HEK293 (cell line): Measurements from ENCODE around the gene RNF40.

Experiments used
- CTCF ChIA-PET: fragments of 350-600 bp; formaldehyde crosslinking; extraction: SDS; loops from one replicate; lab custom pipeline; 2021; ENCODE audit warnings: antibody characterized with exemption; lab: Yijun Ruan, JAX
- POLR2A ChIA-PET: fragments of 300-600 bp; formaldehyde crosslinking; extraction: SDS; loops from one replicate; lab custom pipeline; 2020; ENCODE audit warnings: antibody characterized with exemption, inconsistent platforms; lab: Yijun Ruan, JAX
- H3K27ac ChIP-seq: fragments of 200-500 bp; sonication (Bioruptor generic); 2 replicates; pipeline ENCODE4 v1.5.1; 2014; ENCODE audit warnings: low read depth, low read length, control low read depth, inconsistent platforms; ENCODE audit errors: extremely low read depth
- H3K36me3 ChIP-seq, 2 experiments: fragments of 200-500 bp in 1 of 2; sonication (Bioruptor generic) in 1 of 2; 1 replicate in 1 of 2; 2 replicates in 1 of 2; pipeline ENCODE4 v1.5.1; 2014 to 2017; ENCODE audit warnings: inconsistent platforms in 2 of 2, low read length in 2 of 2; ENCODE audit not compliant: control insufficient read depth in 2 of 2, insufficient read depth in 1 of 2
- H3K4me1 ChIP-seq: fragments of 200-500 bp; sonication (Bioruptor generic); 2 replicates; pipeline ENCODE4 v1.5.1; 2014; ENCODE audit warnings: mild to moderate bottlenecking, low read length, inconsistent platforms; ENCODE audit not compliant: control insufficient read depth, insufficient read depth
- H3K4me3 ChIP-seq: 2 replicates; pipeline ENCODE4 v1.5.1; 2011; ENCODE audit warnings: low read depth, mild to moderate bottlenecking, control low read depth, low read length, moderate library complexity
- H3K9me3 ChIP-seq: fragments of 200-500 bp; sonication (Bioruptor generic); 2 replicates; pipeline ENCODE4 v1.5.1; 2014; ENCODE audit warnings: low read depth, low read length, inconsistent platforms; ENCODE audit not compliant: control insufficient read depth, insufficient read depth
- GFI1B ChIP-seq: fragments of 450-650 bp; formaldehyde crosslinking; IDR thresholded peaks from 2 replicates; pipeline ENCODE4 v1.5.1; 2016; ENCODE audit warnings: missing biosample characterization, missing genetic modification characterization
- GLIS1 ChIP-seq: fragments of 450-650 bp; formaldehyde crosslinking; IDR thresholded peaks from 2 replicates; pipeline ENCODE4 v1.5.1; 2016; ENCODE audit warnings: missing biosample characterization, missing genetic modification characterization
- HOXC10 ChIP-seq: sonication (generic); formaldehyde crosslinking; IDR thresholded peaks from 2 replicates; pipeline ENCODE4 v1.8.1; 2023; ENCODE audit warnings: mild to moderate bottlenecking, missing genetic modification reagents
- IKZF3 ChIP-seq: fragments of 450-650 bp; IDR thresholded peaks from 2 replicates; pipeline ENCODE4 v1.5.0; 2018; ENCODE audit warnings: missing biosample characterization, mild to moderate bottlenecking, missing genetic modification characterization, moderate library complexity
- KLF1 ChIP-seq: fragments of 450-650 bp; formaldehyde crosslinking; IDR thresholded peaks from 2 replicates; pipeline ENCODE4 v1.5.1; 2016; ENCODE audit warnings: missing biosample characterization, missing genetic modification characterization
- SP2 ChIP-seq: fragments of 450-650 bp; formaldehyde crosslinking; IDR thresholded peaks from 2 replicates; pipeline ENCODE4 v1.5.1; 2016; ENCODE audit warnings: missing biosample characterization, missing genetic modification characterization
- YY1 ChIP-seq: fragments of 450-650 bp; formaldehyde crosslinking; IDR thresholded peaks from 2 replicates; pipeline ENCODE4 v1.5.1; 2018; ENCODE audit warnings: missing biosample characterization, missing genetic modification characterization
- ZBTB48 ChIP-seq: fragments of 450-650 bp; formaldehyde crosslinking; IDR thresholded peaks from 2 replicates; pipeline ENCODE4 v1.5.1; 2016; ENCODE audit warnings: missing biosample characterization, missing genetic modification characterization
- ZFHX2 ChIP-seq: fragments of 450-650 bp; formaldehyde crosslinking; conservative IDR thresholded peaks from 2 replicates; pipeline ENCODE4 v1.5.1; 2016; ENCODE audit warnings: missing biosample characterization, missing genetic modification characterization
- ZFP37 ChIP-seq: fragments of 450-650 bp; formaldehyde crosslinking; IDR thresholded peaks from 2 replicates; pipeline ENCODE4 v1.5.1; 2016; ENCODE audit warnings: missing biosample characterization, missing genetic modification characterization
- ZFP41 ChIP-seq: fragments of 450-650 bp; formaldehyde crosslinking; IDR thresholded peaks from 2 replicates; pipeline ENCODE4 v1.5.1; 2016; ENCODE audit warnings: missing biosample characterization, missing genetic modification characterization, borderline replicate concordance
- ZNF132 ChIP-seq: fragments of 450-650 bp; formaldehyde crosslinking; IDR thresholded peaks from 2 replicates; pipeline ENCODE4 v1.5.1; 2017; ENCODE audit warnings: missing biosample characterization, missing genetic modification characterization, borderline replicate concordance
- ZNF2 ChIP-seq: fragments of 450-650 bp; formaldehyde crosslinking; IDR thresholded peaks from 2 replicates; pipeline ENCODE4 v1.5.1; 2016; ENCODE audit warnings: missing biosample characterization, missing genetic modification characterization
- ZNF391 ChIP-seq: fragments of 450-650 bp; formaldehyde crosslinking; IDR thresholded peaks from 2 replicates; pipeline ENCODE4 v1.5.1; 2016; ENCODE audit warnings: low read depth, missing biosample characterization, missing genetic modification characterization, borderline replicate concordance
- ZNF394 ChIP-seq: fragments of 450-650 bp; formaldehyde crosslinking; IDR thresholded peaks from 2 replicates; pipeline ENCODE4 v1.5.1; 2016; ENCODE audit warnings: missing biosample characterization, missing genetic modification characterization, mild to moderate bottlenecking, moderate library complexity, borderline replicate concordance
- ZNF404 ChIP-seq: fragments of 450-650 bp; formaldehyde crosslinking; IDR thresholded peaks from 2 replicates; pipeline ENCODE4 v1.5.1; 2017; ENCODE audit warnings: missing biosample characterization, missing genetic modification characterization
- ZNF560 ChIP-seq: fragments of 450-650 bp; formaldehyde crosslinking; IDR thresholded peaks from 2 replicates; pipeline ENCODE4 v1.5.1; 2017; ENCODE audit warnings: missing biosample characterization, missing genetic modification characterization, borderline replicate concordance
- ZNF571 ChIP-seq: fragments of 450-650 bp; formaldehyde crosslinking; IDR thresholded peaks from 2 replicates; pipeline ENCODE4 v1.5.0; 2017; ENCODE audit warnings: missing biosample characterization, missing genetic modification characterization
- ZNF623 ChIP-seq: fragments of 450-650 bp; formaldehyde crosslinking; IDR thresholded peaks from 2 replicates; pipeline ENCODE4 v1.5.1; 2016; ENCODE audit warnings: missing biosample characterization, missing genetic modification characterization
- ZNF629 ChIP-seq: fragments of 450-650 bp; formaldehyde crosslinking; IDR thresholded peaks from 2 replicates; pipeline ENCODE4 v1.5.1; 2017; ENCODE audit warnings: missing biosample characterization, missing genetic modification characterization
- ZNF660 ChIP-seq: fragments of 450-650 bp; IDR thresholded peaks from 2 replicates; pipeline ENCODE4 v1.5.1; 2018; ENCODE audit warnings: missing biosample characterization, mild to moderate bottlenecking, missing genetic modification characterization
- ZNF670 ChIP-seq: fragments of 450-650 bp; formaldehyde crosslinking; IDR thresholded peaks from 2 replicates; pipeline ENCODE4 v1.5.1; 2016; ENCODE audit warnings: missing biosample characterization, missing genetic modification characterization, low read depth
- ZNF707 ChIP-seq: fragments of 450-650 bp; formaldehyde crosslinking; IDR thresholded peaks from 2 replicates; pipeline ENCODE4 v1.5.1; 2016; ENCODE audit warnings: missing biosample characterization, missing genetic modification characterization
- ZNF830 ChIP-seq: fragments of 450-650 bp; IDR thresholded peaks from 2 replicates; pipeline ENCODE4 v1.5.0; 2018; ENCODE audit warnings: missing biosample characterization, missing genetic modification characterization, low read depth, mild to moderate bottlenecking, moderate library complexity
- ZSCAN16 ChIP-seq: fragments of 450-650 bp; formaldehyde crosslinking; IDR thresholded peaks from 2 replicates; pipeline ENCODE4 v1.5.1; 2016; ENCODE audit warnings: missing biosample characterization, missing genetic modification characterization
- TF ChIP-seq, protein P1 (sequence below): fragments of 450-650 bp; formaldehyde crosslinking; IDR thresholded peaks from 2 replicates; pipeline ENCODE4 v1.5.1; 2017; ENCODE audit warnings: missing biosample characterization, missing genetic modification characterization
- TF ChIP-seq, protein P2 (sequence below): fragments of 450-650 bp; formaldehyde crosslinking; IDR thresholded peaks from 2 replicates; pipeline ENCODE4 v1.5.1; 2016; ENCODE audit warnings: missing biosample characterization, missing genetic modification characterization
- TF ChIP-seq, protein P3 (sequence below): fragments of 450-650 bp; formaldehyde crosslinking; IDR thresholded peaks from 2 replicates; pipeline ENCODE4 v1.5.1; 2016; ENCODE audit warnings: missing biosample characterization, missing genetic modification characterization
- TF ChIP-seq, protein P4 (sequence below): fragments of 450-650 bp; formaldehyde crosslinking; IDR thresholded peaks from 2 replicates; pipeline ENCODE4 v1.5.1; 2016; ENCODE audit warnings: missing biosample characterization, missing genetic modification characterization

Gene RNF40

DNA sequence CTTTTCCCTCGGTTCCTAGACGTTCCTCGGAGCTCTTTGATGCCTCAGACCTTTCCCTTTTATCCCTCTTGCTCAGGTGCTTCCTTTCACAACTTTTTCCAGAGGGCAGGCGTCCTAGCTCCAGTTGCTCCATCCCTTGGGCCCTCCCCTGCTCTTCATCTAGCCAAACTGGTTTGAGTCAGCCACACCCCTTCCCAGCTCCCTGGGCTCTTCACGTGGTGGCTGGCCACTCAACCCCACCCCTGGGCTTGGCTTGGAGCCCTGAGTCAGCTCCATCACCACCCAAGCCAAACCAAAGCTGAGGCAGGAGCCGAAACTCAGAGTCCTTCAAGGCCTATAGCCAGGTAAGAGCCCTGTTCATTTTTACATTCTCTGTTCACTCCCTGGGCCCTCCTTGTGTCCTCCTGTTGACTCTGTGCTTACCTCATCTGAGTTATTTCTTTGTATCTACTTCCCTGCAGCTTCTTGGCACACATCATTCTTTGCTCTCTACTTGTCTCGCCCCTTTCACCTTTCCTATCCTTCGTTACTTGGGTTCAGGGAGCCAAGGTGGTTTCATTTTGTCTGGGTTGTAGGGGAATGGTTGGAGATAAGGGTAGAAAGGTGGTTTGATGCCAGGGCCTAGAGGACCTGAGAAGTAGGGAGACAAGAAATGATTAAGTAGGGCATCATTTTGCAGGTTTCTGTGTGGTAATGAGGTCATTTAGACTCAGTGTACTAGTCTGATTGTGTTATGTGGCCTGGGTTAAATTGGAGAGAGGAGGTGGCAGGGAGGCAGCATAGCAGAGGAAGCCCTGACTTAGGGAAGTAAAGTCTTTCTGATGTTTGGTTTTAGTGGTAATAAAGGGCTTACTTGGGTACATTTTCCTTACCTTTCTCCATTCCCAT is 21.5 kb upstream of the RNF40 start:
- Histone ChIP-seq H3K4me3 (no peak overlapping the region), H3K27ac (no peak overlapping the region), H3K36me3 (peaks cover 37 to 93% of the 10 kb centered on the region in 2 experiments), H3K9me3 (no peaks in the 10 kb centered on the region), H3K4me1 (no peaks in the 10 kb centered on the region)
- ChIA-PET CTCF (interaction anchor here (0.5 to 0.7 kb wide), 6 partner anchors 20 to 197 kb away, joined by 3 to 4 read pairs (median 3); no protein-coding TSS in a partner anchor), POLR2A (interaction anchor here (1.0 to 1.5 kb wide), 9 partner anchors 8 to 82 kb away, joined by 3 to 6 read pairs (median 4); partner anchors contain the start of genes PHKG2 and SRCAP)
- 0 out of 2 replicates have a peak, but pooled peaks have one; percentile 41 for TF ChIP-seq SP2 (tag by site-specific recombination)
- TF ChIP-seq GLIS1: peak; percentile 41; the same call in 1 of the 2 replicates
- peak; percentile 58; the same call in 1 of the 2 replicates for TF ChIP-seq IKZF3 (tag by site-specific recombination)
- TF ChIP-seq ZNF394 (tag by site-specific recombination): peak; percentile 70
- TF ChIP-seq, protein P1, sequence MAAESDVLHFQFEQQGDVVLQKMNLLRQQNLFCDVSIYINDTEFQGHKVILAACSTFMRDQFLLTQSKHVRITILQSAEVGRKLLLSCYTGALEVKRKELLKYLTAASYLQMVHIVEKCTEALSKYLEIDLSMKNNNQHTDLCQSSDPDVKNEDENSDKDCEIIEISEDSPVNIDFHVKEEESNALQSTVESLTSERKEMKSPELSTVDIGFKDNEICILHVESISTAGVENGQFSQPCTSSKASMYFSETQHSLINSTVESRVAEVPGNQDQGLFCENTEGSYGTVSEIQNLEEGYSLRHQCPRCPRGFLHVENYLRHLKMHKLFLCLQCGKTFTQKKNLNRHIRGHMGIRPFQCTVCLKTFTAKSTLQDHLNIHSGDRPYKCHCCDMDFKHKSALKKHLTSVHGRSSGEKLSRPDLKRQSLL (tag by site-specific recombination): peak; percentile 96
- TF ChIP-seq ZNF830 (tag by site-specific recombination): no peak
- TF ChIP-seq YY1 (tag by site-specific recombination): no peak
- no peak for TF ChIP-seq HOXC10 (CRISPR knock-in tag)
- no peak; the same call in 1 of the 2 replicates for TF ChIP-seq ZNF2
- TF ChIP-seq, protein P2, sequence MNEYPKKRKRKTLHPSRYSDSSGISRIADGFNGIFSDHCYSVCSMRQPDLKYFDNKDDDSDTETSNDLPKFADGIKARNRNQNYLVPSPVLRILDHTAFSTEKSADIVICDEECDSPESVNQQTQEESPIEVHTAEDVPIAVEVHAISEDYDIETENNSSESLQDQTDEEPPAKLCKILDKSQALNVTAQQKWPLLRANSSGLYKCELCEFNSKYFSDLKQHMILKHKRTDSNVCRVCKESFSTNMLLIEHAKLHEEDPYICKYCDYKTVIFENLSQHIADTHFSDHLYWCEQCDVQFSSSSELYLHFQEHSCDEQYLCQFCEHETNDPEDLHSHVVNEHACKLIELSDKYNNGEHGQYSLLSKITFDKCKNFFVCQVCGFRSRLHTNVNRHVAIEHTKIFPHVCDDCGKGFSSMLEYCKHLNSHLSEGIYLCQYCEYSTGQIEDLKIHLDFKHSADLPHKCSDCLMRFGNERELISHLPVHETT (tag by site-specific recombination): peak; percentile 12; the same call in 1 of the 2 replicates
- peak; percentile 60; the same call in 1 of the 2 replicates for TF ChIP-seq ZNF629 (tag by site-specific recombination)
- TF ChIP-seq GFI1B: no peak
- TF ChIP-seq ZNF560 (tag by site-specific recombination): no peak
- TF ChIP-seq ZNF660: peak; percentile 27; the same call in 1 of the 2 replicates
- TF ChIP-seq ZNF670 (tag by site-specific recombination): no peak
- TF ChIP-seq, protein P3, sequence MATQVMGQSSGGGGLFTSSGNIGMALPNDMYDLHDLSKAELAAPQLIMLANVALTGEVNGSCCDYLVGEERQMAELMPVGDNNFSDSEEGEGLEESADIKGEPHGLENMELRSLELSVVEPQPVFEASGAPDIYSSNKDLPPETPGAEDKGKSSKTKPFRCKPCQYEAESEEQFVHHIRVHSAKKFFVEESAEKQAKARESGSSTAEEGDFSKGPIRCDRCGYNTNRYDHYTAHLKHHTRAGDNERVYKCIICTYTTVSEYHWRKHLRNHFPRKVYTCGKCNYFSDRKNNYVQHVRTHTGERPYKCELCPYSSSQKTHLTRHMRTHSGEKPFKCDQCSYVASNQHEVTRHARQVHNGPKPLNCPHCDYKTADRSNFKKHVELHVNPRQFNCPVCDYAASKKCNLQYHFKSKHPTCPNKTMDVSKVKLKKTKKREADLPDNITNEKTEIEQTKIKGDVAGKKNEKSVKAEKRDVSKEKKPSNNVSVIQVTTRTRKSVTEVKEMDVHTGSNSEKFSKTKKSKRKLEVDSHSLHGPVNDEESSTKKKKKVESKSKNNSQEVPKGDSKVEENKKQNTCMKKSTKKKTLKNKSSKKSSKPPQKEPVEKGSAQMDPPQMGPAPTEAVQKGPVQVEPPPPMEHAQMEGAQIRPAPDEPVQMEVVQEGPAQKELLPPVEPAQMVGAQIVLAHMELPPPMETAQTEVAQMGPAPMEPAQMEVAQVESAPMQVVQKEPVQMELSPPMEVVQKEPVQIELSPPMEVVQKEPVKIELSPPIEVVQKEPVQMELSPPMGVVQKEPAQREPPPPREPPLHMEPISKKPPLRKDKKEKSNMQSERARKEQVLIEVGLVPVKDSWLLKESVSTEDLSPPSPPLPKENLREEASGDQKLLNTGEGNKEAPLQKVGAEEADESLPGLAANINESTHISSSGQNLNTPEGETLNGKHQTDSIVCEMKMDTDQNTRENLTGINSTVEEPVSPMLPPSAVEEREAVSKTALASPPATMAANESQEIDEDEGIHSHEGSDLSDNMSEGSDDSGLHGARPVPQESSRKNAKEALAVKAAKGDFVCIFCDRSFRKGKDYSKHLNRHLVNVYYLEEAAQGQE: no peak
- no peak for TF ChIP-seq ZFP37 (tag by site-specific recombination)
- TF ChIP-seq, protein P4, sequence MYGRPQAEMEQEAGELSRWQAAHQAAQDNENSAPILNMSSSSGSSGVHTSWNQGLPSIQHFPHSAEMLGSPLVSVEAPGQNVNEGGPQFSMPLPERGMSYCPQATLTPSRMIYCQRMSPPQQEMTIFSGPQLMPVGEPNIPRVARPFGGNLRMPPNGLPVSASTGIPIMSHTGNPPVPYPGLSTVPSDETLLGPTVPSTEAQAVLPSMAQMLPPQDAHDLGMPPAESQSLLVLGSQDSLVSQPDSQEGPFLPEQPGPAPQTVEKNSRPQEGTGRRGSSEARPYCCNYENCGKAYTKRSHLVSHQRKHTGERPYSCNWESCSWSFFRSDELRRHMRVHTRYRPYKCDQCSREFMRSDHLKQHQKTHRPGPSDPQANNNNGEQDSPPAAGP: 0 out of 2 replicates have a peak, but pooled peaks have one; percentile 15
- no peak for TF ChIP-seq ZNF623 (tag by site-specific recombination)
- TF ChIP-seq KLF1 (tag by site-specific recombination): peak; percentile 93
- TF ChIP-seq ZNF132 (tag by site-specific recombination): no peak
- no peak for TF ChIP-seq ZNF391 (tag by site-specific recombination)
- 0 out of 2 replicates have a peak, but pooled peaks have one; percentile 26 for TF ChIP-seq ZBTB48
- no peak for TF ChIP-seq ZSCAN16 (tag by site-specific recombination)
- no peak for TF ChIP-seq ZFHX2 (tag by site-specific recombination)
- TF ChIP-seq ZFP41: no peak
- no peak for TF ChIP-seq ZNF707 (tag by site-specific recombination)
- no peak for TF ChIP-seq ZNF404 (tag by site-specific recombination)
- TF ChIP-seq ZNF571 (tag by site-specific recombination): no peak
